Omental fat pad (tissue), 4 donors: ENCODE results near the gene NBPF8. TPM values are rescaled to one million over a fixed set of nuclear protein-coding genes. Genes with fewer than 3 reads are reported as not detected.
"Not testable (repeated sequence)": the region's sequence is repeated elsewhere in the genome, so short reads cannot be mapped to it uniquely, and the experiment has no call there.

Experiments used
- ATAC-seq: fragments of 150-250 bp; one replicate; pipeline ENCODE4 v1.9.1; 2016; ENCODE audit warnings: mild to moderate bottlenecking, moderate library complexity; ENCODE audit not compliant: low FRiP score
- DNase-seq: peaks from one replicate; pipeline ENCODE4 v3.0.0-alpha.2; 2019; ENCODE audit warnings: low spot score
- total RNA-seq, 4 donors: library from RNA; depleted of rRNA; stranded (reverse); fragments of >200 nt; gene quantifications; one replicate each; pipeline ENCODE4 v1.1.0, GENCODE V29; 2016

The NBPF8 gene, protein sequence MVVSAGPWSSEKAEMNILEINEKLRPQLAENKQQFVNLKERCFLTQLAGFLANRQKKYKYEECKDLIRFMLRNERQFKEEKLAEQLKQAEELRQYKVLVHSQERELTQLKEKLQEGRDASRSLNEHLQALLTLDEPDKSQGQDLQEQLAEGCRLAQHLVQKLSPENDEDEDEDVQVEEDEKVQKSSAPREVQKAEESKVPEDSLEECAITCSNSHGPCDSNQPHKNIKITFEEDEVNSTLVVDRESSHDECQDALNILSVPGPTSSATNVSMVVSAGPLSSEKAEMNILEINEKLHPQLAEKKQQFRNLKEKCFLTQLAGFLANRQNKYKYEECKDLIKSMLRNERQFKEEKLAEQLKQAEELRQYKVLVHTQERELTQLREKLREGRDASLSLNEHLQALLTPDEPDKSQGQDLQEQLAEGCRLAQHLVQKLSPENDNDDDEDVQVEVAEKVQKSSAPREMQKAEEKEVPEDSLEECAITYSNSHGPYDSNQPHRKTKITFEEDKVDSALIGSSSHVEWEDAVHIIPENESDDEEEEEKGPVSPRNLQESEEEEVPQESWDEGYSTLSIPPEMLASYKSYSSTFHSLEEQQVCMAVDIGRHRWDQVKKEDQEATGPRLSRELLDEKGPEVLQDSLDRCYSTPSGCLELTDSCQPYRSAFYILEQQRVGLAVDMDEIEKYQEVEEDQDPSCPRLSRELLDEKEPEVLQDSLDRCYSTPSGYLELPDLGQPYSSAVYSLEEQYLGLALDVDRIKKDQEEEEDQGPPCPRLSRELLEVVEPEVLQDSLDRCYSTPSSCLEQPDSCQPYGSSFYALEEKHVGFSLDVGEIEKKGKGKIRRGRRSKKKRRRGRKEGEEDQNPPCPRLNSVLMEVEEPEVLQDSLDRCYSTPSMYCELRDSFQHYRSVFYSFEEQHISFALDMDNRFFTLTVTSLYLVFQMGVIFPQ
- 10 to 100 TPM in 3 of 4 donors, 1 to 10 TPM in 1; 9.7 to 21.5 (median 15.8) TPM for total RNA-seq

DNA sequence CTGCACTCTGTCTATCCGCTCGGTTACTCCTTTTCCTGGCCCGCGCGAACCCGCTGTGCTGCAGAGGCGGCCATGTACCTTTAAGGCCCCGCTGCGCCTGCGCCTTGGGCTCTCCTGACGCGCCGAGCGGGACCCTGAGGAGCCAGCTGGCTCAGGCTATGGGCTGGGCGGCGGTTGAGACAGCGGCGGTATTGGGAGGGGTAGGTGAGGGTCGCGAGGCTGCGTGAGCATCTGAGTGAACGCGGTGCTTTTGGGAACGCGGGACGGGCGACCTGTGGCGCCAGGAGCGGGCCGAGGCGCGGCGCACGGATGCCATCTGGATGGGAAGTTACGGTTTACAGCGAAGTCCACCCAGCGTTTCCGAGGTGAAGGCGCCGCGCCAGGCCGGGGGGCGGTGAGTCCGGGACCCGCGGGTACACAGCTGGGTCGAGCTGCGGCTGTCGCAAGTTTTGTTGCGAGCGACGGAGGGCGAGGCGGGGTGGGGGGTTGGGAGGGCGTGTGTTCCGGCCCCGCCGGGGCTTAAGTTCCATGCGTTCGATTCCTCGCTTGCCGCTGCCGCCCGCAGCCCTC is at the start of gene NBPF8:
Gene NBPF8 (plus strand): TSS at position 125 of the 570 bp plus-strand sequence. CDS start 21,488 bp downstream, outside the sequence.
- ATAC-seq: peak; percentile 97
- peak; percentile 48 for DNase-seq

DNA sequence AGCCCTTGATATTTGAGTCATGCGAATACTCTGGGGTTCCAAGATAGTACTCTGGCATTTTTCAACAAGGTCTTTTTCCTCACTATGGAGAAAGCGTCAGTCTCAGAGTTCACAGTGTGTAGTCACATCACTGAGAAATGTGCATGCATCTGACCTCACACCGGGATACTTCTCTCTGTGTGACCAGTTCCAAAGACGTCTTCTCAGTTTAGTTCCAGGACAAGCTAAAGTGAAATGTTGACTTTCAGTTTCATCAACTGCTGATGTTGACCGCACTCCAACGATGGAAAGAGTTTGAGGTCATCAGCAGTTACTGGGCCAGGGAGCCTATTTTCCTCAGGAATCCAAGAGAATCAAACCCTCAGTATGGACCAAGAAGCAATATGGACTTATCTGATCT is 47.1 kb upstream of the NBPF8 start:
- ATAC-seq, DNase-seq: not testable (repeated sequence)

DNA sequence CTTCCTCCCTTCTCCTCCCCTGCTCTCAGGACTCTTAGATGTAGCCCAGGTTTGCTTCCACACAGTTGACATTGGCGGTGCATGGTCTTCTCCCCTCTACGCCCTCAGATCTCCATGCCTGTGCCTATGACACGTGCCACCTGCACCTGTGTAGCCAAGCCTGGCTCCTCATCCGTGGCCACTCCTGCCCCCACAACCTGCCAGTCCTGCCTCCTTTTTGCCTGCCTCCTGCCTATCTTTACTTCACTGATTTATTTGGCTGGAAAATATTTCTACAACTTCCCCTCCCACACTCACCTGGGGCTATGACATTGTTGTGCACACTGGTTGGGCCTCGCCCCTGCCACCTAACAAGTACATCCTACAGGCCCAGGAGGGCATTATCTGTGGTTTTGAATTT is 28.2 kb upstream of the NBPF8 start:
- ATAC-seq, DNase-seq: not testable (repeated sequence)

DNA sequence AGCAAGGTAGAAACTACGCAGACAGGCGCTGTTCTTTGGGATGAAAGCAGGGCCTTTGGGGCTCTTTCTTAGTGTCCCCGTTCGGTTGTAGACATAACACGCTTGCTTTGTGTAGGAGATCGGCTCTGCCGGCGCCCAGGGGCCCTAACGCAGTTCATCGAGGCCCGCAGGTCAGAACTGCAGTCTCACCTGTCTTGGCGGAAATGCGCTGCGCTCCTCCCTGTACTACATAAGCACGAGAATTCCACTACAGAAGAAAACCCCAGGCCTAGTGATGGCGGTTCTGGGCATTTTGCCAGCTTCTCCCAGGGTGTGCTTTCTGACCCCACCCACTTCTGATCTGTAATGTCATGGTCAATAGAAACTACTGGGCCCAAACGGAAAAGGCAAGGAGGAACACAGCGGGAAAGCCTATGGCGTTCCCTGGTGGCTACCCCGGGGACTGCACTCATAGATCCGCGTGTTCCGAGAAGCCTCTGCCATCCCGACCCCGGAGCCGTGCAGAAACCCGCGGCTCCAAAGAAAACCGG is 26.2 kb upstream of the NBPF8 start:
- DNase-seq, ATAC-seq: not testable (repeated sequence)

DNA sequence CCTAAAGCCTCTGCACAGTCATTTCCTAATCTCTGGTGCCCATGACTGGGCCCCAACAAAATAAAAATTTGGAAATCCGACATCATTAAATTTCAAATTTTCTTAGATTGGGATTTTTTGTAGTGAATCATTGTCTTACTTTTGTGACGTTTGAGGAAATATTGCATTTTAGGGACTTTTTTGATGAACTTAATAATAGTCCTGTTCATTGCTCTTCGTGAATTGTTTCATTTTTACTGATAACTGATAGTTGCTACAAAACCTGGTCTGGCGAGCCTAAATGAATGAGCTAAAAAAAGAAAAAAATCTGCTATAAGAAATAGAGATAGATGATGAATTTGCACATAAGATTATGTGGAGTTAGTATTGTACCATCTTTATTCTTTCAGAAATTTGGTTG is 23.5 kb upstream of the NBPF8 start:
- not testable (repeated sequence) for ATAC-seq, DNase-seq

DNA sequence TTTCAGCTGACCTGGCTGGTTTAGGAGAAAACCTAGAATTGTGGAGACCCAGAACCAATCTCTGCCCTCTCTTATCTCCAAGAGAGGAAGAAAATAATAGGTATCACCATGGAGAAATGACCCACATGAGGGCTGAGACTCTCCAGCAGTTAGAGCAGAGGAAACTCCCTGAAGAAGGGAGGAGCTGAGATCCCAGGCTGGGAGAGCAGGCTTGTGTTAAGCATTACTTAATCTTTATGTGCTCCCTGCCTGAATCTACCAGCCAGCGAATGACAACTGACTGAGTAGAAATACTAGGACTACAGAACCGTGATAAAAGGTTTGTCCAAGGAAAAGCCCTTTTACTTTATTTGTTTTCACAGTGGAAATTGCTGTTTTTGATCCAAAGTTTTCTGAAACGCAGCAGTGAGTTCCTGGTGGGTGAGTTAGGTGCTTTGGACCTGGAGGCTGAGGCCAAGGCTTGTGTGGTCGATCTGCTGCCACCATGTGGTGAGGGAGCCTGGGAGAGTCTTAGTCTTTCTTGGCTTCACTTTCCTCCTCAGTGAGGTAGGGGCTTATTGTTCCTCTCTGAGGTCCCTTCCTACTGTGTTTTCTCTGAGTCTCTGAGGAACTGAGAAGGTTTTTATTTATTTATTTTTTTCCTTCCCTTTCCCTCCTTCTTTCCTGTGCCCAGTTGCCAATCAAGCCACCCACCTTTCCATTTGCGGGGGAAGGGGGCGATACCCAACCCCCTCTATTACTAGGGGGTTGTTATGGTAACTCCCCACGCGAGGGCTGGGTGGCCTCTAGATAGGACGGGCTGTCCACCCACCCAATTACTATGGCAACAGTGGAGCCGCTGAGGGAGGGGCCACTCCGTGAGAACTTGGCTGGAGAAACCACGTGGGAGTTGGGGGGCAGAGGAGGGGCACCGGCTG is 21.3 kb upstream of the NBPF8 start:
- not testable (repeated sequence) for ATAC-seq, DNase-seq

DNA sequence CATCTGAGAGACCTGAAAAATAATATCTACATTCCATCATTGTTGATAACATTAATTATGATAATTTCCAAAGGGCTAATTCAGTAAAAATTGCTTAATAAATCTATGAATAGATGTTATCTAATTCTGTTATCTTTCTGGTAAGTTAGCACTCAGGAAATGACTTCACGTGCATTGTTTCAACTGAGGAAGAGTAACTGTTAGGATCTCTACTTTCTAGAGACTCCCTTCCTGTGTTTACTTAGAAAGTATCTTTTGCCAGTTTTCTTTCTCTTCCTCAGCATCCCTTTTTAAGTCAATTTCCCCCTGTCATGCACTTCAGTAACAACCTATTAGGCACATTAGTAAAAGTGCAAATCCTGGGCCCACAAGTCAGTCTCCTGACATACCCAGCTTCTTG is 9.5 kb upstream of the NBPF8 start:
- not testable (repeated sequence) for ATAC-seq, DNase-seq

DNA sequence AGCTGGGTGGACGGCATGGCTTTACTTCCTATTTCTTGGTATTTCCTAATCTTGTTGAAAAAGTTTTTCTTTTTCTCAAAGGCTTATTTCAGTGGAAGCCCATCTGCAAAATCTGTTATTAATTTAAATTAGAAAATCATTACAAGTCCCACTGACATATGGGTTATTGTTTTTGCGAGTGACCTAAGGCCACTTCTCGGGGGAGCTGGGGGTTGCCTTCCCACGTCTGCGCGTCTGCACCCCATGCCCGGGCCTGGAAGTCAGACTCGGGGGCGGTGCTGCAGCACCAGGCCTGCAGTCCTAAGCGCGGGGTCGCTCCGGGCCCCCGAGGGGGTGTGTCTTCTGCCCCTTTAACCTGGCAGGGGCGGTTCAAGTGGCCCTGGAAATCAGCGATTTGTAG is 384 bp upstream of the NBPF8 start:
- ATAC-seq, DNase-seq: not testable (repeated sequence)

DNA sequence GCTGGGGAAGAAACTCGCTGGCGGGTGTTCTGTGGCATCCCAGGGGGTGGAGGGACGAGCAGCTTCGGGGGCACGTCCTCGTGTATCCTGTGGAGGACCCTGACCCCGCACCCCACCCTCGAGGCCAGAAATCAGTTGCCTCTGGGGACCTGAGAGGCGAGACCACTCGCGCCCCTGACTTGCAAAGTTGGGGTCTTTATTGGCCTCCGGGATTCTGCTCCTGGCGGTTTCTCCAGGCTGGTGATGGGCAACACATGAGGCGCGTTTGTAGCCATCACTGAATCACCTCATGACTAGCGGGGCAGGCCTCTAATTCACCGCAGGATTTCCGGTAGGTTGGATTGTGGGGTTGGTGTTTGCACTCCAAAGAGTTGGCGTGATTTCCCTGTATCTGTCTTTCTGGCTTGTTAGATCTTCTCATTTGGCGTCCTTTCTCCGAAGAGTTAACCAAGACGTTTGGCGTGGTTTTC is 692 bp downstream of the NBPF8 start:
- peak; percentile 23 for DNase-seq
- peak; percentile 92 for ATAC-seq

DNA sequence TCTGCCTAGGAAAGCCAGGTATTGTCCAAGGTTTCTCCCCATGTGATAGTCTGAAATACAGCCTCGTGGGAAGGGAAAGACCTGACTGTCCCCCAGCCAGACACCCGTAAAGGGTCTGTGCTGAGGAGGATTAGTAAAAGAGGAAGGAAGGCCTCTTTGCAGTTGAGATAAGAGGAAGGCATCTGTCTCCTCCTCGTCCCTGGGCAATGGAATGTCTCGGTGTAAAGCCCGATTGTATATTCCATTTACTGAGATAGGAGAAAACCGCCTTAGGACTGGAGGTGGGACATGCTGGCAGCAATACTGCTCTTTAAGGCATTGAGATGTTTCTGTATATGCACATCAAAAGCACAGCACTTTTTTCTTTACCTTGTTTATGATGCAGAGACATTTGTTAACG is 10.2 kb downstream of the NBPF8 start:
- DNase-seq, ATAC-seq: not testable (repeated sequence)

DNA sequence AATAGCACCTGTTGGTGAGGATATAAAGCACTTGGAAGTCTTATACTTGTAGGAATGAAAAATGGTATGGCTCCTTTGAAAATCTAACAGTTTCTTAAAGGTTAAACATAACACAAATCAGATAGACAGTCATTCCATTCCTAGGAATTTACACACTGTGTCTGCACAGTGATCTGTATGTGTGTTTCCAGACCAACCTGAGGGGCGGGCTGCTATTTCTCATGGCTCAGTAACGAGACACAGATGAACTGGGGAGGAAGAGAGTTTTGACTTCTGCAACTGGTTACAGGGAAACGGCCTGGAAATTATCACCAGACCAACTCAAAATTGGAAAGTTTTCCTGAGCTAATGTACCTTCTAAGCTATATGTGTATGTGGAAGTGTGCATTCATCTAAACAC is 16.8 kb downstream of the NBPF8 start:
- not testable (repeated sequence) for DNase-seq

DNA sequence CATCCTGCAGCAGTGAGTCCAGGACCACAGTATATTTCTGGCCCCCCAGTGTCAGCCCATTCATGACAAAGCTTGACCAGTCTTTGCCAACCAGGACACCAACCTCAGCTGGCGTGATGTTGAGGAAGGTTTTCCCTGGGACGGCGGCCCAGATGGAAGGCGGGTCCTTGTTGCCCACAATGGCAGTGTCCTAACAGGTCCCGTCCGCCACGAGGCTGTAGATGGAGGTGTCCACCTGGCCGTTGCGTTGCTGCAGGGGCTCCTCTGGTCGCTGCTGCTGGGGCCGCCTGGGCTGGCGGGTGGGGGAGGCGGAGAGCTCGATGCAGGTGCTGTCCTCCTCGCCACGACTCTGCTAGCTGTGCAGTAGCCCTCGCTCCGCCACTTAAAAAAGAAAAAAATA is 19.0 kb downstream of the NBPF8 start:
- ATAC-seq, DNase-seq: not testable (repeated sequence)

More for the DNA sequence above, 16.8 kb downstream of the NBPF8 start:
- ATAC-seq: not testable (repeated sequence)

DNA sequence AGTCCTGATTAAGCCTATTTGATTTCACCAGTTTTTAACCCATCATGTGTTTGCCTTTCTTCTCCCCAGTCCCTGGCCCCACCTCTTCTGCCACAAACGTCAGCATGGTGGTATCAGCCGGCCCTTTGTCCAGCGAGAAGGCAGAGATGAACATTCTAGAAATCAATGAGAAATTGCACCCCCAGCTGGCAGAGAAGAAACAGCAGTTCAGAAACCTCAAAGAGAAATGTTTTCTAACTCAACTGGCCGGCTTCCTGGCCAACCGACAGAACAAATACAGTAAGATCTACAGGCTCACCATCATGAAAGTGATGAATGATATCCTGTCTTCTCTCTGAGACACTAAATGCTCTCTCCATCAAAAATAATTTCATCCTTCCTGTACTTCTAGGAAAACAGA is 34.3 kb downstream of the NBPF8 start:
- DNase-seq, ATAC-seq: not testable (repeated sequence)

Other genes starting within 250 kb of the NBPF8 start
- 10 to 100 TPM; 29.8 to 37.7 (median 32.6) TPM for gene SEC22B, start 238.5 kb upstream of the NBPF8 start, total RNA-seq